K562 (cell line): ENCODE measurements around the gene FAM236C.
"Not testable (repeated sequence)": the region's sequence is repeated elsewhere in the genome, so short reads cannot be mapped to it uniquely, and the experiment has no call there.

Source experiments
- CHD7 ChIP-seq: fragments of 200-600 bp; sonication (generic); IDR thresholded peaks from one replicate; pipeline ENCODE4 v1.6.1; 2012; ENCODE audit warnings: mild to moderate bottlenecking, low read depth, low read length, inconsistent platforms
- POLR2A ChIP-seq: fragments of 450-650 bp; conservative IDR thresholded peaks from 2 replicates; pipeline ENCODE4 v1.6.1; 2016
- ZNF282 ChIP-seq: sonication (generic); formaldehyde crosslinking; IDR thresholded peaks from 2 replicates; pipeline ENCODE4 v1.8.1; 2023; ENCODE audit warnings: missing genetic modification reagents

GRCh38 chrX:72937906-72938305, 25.5 kb downstream of the FAM236C start, which contains the start of gene FAM236A:
- not testable (repeated sequence) for TF ChIP-seq ZNF282, POLR2A, CHD7
